GM23338 (cell line): Measurements from ENCODE around the gene ATAD2B.

Source experiments
- CREB1 ChIP-seq: fragments of 250-450 bp; sonication (Bioruptor Pico); IDR thresholded peaks from 2 replicates; pipeline ENCODE4 v1.5.0; 2020; ENCODE audit warnings: low read depth, mild to moderate bottlenecking, moderate library complexity
- EZH2 ChIP-seq: fragments of 200-600 bp; sonication (generic); IDR thresholded peaks from one replicate; pipeline ENCODE4 v1.8.0; 2017; ENCODE audit warnings: antibody characterized with exemption, mild to moderate bottlenecking, low read depth; ENCODE audit not compliant: unreplicated experiment
- EZH2phosphoT487 ChIP-seq: fragments of 200-600 bp; sonication (generic); IDR thresholded peaks from one replicate; pipeline ENCODE4 v1.8.1; 2018; ENCODE audit warnings: antibody characterized with exemption; ENCODE audit not compliant: unreplicated experiment
- JUNB ChIP-seq: IDR thresholded peaks from one replicate; pipeline ENCODE4 v1.6.1; 2016; ENCODE audit warnings: antibody characterized with exemption; ENCODE audit not compliant: unreplicated experiment
- POLR2AphosphoS5 ChIP-seq: IDR thresholded peaks from 2 replicates; pipeline ENCODE4 v1.6.1; 2016; ENCODE audit warnings: antibody characterized with exemption, low read depth
- ZNF331 ChIP-seq: fragments of 250-450 bp; sonication (Bioruptor Pico); IDR thresholded peaks from 2 replicates; pipeline ENCODE4 v1.5.0; 2020; ENCODE audit warnings: low read depth, mild to moderate bottlenecking, moderate library complexity
- TF ChIP-seq, protein P1 (sequence below), 2 experiments: fragments of 200-600 bp in 1 of 2; sonication (generic) in 1 of 2; conservative IDR thresholded peaks; 2 replicates each; pipeline versions ENCODE4 v1.5.1 to v1.6.1; 2016 to 2017; ENCODE audit warnings: antibody characterized with exemption in 2 of 2, low read depth in 2 of 2, mild to moderate bottlenecking in 2 of 2, moderate library complexity in 1 of 2
- TF ChIP-seq, protein P2 (sequence below): IDR thresholded peaks from one replicate; pipeline ENCODE4 v1.6.1; 2018; ENCODE audit warnings: antibody characterized with exemption; ENCODE audit not compliant: unreplicated experiment

- TF ChIP-seq, protein P1, sequence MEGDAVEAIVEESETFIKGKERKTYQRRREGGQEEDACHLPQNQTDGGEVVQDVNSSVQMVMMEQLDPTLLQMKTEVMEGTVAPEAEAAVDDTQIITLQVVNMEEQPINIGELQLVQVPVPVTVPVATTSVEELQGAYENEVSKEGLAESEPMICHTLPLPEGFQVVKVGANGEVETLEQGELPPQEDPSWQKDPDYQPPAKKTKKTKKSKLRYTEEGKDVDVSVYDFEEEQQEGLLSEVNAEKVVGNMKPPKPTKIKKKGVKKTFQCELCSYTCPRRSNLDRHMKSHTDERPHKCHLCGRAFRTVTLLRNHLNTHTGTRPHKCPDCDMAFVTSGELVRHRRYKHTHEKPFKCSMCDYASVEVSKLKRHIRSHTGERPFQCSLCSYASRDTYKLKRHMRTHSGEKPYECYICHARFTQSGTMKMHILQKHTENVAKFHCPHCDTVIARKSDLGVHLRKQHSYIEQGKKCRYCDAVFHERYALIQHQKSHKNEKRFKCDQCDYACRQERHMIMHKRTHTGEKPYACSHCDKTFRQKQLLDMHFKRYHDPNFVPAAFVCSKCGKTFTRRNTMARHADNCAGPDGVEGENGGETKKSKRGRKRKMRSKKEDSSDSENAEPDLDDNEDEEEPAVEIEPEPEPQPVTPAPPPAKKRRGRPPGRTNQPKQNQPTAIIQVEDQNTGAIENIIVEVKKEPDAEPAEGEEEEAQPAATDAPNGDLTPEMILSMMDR (conservative IDR thresholded peaks at IDR 0.05; ENCODE audit: low read depth in 2 of 2): no peak
- no peak for TF ChIP-seq JUNB
- TF ChIP-seq POLR2AphosphoS5: no peak
- TF ChIP-seq EZH2phosphoT487: no peak
- TF ChIP-seq EZH2: no peak
- no peak for TF ChIP-seq CREB1 (CRISPR knock-in tag)
- no peak for TF ChIP-seq ZNF331 (CRISPR knock-in tag)
- TF ChIP-seq, protein P2, sequence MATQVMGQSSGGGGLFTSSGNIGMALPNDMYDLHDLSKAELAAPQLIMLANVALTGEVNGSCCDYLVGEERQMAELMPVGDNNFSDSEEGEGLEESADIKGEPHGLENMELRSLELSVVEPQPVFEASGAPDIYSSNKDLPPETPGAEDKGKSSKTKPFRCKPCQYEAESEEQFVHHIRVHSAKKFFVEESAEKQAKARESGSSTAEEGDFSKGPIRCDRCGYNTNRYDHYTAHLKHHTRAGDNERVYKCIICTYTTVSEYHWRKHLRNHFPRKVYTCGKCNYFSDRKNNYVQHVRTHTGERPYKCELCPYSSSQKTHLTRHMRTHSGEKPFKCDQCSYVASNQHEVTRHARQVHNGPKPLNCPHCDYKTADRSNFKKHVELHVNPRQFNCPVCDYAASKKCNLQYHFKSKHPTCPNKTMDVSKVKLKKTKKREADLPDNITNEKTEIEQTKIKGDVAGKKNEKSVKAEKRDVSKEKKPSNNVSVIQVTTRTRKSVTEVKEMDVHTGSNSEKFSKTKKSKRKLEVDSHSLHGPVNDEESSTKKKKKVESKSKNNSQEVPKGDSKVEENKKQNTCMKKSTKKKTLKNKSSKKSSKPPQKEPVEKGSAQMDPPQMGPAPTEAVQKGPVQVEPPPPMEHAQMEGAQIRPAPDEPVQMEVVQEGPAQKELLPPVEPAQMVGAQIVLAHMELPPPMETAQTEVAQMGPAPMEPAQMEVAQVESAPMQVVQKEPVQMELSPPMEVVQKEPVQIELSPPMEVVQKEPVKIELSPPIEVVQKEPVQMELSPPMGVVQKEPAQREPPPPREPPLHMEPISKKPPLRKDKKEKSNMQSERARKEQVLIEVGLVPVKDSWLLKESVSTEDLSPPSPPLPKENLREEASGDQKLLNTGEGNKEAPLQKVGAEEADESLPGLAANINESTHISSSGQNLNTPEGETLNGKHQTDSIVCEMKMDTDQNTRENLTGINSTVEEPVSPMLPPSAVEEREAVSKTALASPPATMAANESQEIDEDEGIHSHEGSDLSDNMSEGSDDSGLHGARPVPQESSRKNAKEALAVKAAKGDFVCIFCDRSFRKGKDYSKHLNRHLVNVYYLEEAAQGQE: no peak
Observed at GRCh38 chr2:23801396-23801795, 125.5 kb downstream of the ATAD2B start.
